ENCODE measurements around the gene GJB4.

The GJB4 gene

DNA sequence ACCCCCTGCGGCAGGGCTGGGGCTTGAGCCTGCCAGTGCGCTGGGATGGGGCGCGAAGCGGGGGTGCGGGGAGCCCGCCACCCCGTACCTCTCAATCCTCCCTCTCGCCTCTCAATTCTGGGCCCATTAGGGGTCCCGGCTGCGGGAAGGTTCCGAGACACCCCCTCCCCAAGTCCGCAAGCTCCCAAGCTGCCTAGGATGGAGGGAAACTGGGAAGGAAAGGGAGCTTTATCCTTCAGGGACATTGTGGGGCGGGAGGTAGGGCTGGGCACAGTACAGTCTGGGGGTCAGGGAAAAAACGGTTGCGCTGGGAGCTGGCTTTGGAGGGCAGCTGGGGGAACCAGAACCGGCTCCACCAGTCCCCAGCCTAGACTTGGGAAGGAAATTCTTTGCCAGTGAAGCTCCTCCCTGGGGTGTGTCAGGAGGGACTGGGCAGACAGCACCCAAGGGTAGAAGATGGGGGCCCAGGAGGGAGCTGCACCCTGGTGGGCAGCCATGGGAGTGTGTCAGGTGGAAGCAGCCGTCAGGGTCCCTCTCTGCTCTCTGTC lies 22.4 kb downstream of the GJB4 start:
- Histone ChIP-seq H3K27ac (no peak overlapping the region), H3K9ac (no peak overlapping the region), H3K79me2 (ENCODE audit: insufficient read depth, low read depth) (no peaks in the 10 kb centered on the region), H3K4me2 (no peak overlapping the region), H3K27me3 (ENCODE audit: insufficient read depth, low read depth) (no peaks in the 10 kb centered on the region), H3K4me1 (ENCODE audit: low read depth, poor library complexity, severe bottlenecking) (no peaks in the 10 kb centered on the region), H3K4me3 (IDR thresholded peaks at IDR 0.05; ENCODE audit: insufficient read depth, low read depth, low read length) (no peak overlapping the region), H2AFZ (ENCODE audit: low read depth) (no peak overlapping the region), H3K36me3 (ENCODE audit: insufficient read depth) (no peaks in the 10 kb centered on the region), H4K20me1 (ENCODE audit: insufficient read depth) (no peaks in the 10 kb centered on the region)
- TF ChIP-seq, protein P1, sequence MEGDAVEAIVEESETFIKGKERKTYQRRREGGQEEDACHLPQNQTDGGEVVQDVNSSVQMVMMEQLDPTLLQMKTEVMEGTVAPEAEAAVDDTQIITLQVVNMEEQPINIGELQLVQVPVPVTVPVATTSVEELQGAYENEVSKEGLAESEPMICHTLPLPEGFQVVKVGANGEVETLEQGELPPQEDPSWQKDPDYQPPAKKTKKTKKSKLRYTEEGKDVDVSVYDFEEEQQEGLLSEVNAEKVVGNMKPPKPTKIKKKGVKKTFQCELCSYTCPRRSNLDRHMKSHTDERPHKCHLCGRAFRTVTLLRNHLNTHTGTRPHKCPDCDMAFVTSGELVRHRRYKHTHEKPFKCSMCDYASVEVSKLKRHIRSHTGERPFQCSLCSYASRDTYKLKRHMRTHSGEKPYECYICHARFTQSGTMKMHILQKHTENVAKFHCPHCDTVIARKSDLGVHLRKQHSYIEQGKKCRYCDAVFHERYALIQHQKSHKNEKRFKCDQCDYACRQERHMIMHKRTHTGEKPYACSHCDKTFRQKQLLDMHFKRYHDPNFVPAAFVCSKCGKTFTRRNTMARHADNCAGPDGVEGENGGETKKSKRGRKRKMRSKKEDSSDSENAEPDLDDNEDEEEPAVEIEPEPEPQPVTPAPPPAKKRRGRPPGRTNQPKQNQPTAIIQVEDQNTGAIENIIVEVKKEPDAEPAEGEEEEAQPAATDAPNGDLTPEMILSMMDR (conservative IDR thresholded peaks at IDR 0.05; ENCODE audit: low read depth, low read length), result no peak

- Histone ChIP-seq H3K79me2 (ENCODE audit: insufficient read depth, low read depth) (no peaks in the 10 kb centered on the region), H2AFZ (ENCODE audit: low read depth) (no peak overlapping the region), H4K20me1 (ENCODE audit: insufficient read depth) (no peaks in the 10 kb centered on the region), H3K9ac (no peak overlapping the region), H3K4me1 (ENCODE audit: low read depth, poor library complexity, severe bottlenecking) (peaks cover under 1% of the 10 kb centered on the region), H3K36me3 (ENCODE audit: insufficient read depth) (no peaks in the 10 kb centered on the region), H3K4me3 (IDR thresholded peaks at IDR 0.05; ENCODE audit: insufficient read depth, low read depth, low read length) (no peak overlapping the region), H3K4me2 (no peak overlapping the region), H3K27me3 (ENCODE audit: insufficient read depth, low read depth) (no peaks in the 10 kb centered on the region), H3K27ac (no peak overlapping the region)
- TF ChIP-seq, protein P1 (conservative IDR thresholded peaks at IDR 0.05; ENCODE audit: low read depth, low read length), result no peak
These were observed 25.2 kb downstream of the GJB4 start for GRCh38 chr1:34784751-34785221.

DNA sequence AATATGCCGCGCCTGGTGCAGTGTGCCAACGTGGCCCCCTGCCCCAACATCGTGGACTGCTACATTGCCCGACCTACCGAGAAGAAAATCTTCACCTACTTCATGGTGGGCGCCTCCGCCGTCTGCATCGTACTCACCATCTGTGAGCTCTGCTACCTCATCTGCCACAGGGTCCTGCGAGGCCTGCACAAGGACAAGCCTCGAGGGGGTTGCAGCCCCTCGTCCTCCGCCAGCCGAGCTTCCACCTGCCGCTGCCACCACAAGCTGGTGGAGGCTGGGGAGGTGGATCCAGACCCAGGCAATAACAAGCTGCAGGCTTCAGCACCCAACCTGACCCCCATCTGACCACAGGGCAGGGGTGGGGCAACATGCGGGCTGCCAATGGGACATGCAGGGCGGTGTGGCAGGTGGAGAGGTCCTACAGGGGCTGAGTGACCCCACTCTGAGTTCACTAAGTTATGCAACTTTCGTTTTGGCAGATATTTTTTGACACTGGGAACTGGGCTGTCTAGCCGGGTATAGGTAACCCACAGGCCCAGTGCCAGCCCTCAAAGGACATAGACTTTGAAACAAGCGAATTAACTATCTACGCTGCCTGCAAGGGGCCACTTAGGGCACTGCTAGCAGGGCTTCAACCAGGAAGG lies 25.8 kb downstream of the GJB4 start:
- Histone ChIP-seq H4K20me1 (ENCODE audit: insufficient read depth) (no peaks in the 10 kb centered on the region), H2AFZ (ENCODE audit: low read depth) (no peak overlapping the region), H3K4me3 (IDR thresholded peaks at IDR 0.05; ENCODE audit: insufficient read depth, low read depth, low read length) (no peak overlapping the region), H3K36me3 (ENCODE audit: insufficient read depth) (no peaks in the 10 kb centered on the region), H3K4me2 (no peak overlapping the region), H3K27ac (no peak overlapping the region), H3K4me1 (ENCODE audit: low read depth, poor library complexity, severe bottlenecking) (peaks cover 7% of the 10 kb centered on the region), H3K79me2 (ENCODE audit: insufficient read depth, low read depth) (no peaks in the 10 kb centered on the region), H3K9ac (no peak overlapping the region), H3K27me3 (ENCODE audit: insufficient read depth, low read depth) (no peaks in the 10 kb centered on the region)
- TF ChIP-seq, protein P1 (conservative IDR thresholded peaks at IDR 0.05; ENCODE audit: low read depth, low read length), result no peak

GRCh38 chr1:34785875-34786470 lies 26.4 kb downstream of the GJB4 start:
- Histone ChIP-seq H2AFZ (ENCODE audit: low read depth) (no peak overlapping the region), H3K27ac (no peak overlapping the region), H3K36me3 (ENCODE audit: insufficient read depth) (no peaks in the 10 kb centered on the region), H4K20me1 (ENCODE audit: insufficient read depth) (no peaks in the 10 kb centered on the region), H3K27me3 (ENCODE audit: insufficient read depth, low read depth) (no peaks in the 10 kb centered on the region), H3K9ac (no peak overlapping the region), H3K79me2 (ENCODE audit: insufficient read depth, low read depth) (no peaks in the 10 kb centered on the region), H3K4me2 (no peak overlapping the region), H3K4me1 (ENCODE audit: low read depth, poor library complexity, severe bottlenecking) (peaks cover 8% of the 10 kb centered on the region), H3K4me3 (IDR thresholded peaks at IDR 0.05; ENCODE audit: insufficient read depth, low read depth, low read length) (no peak overlapping the region)
- TF ChIP-seq, protein P1 (conservative IDR thresholded peaks at IDR 0.05; ENCODE audit: low read depth, low read length), result no peak

Data from KMS-11 (cell line).